GM06990 (cell line): Measurements from ENCODE around the gene DOK4.

Experiments used
- DNase-seq: peaks from one replicate; pipeline ENCODE4 v3.0.0-alpha.2; 2011; ENCODE audit not compliant: insufficient read length; ENCODE audit errors: extremely low read depth
- H3K27me3 ChIP-seq: replicated peaks from 2 replicates; pipeline ENCODE4 v1.6.0; 2011; ENCODE audit warnings: low read length; ENCODE audit not compliant: control insufficient read depth, insufficient read depth
- H3K36me3 ChIP-seq: 2 replicates; pipeline ENCODE4 v1.5.1; 2011; ENCODE audit warnings: low read length; ENCODE audit not compliant: control insufficient read depth, insufficient read depth
- H3K4me3 ChIP-seq: replicated peaks from 2 replicates; pipeline ENCODE4 v1.5.1; 2011; ENCODE audit warnings: low read depth, mild to moderate bottlenecking, control low read depth, low read length
- TF ChIP-seq, protein P1 (sequence below): IDR thresholded peaks from 2 replicates; pipeline ENCODE4 v1.5.1; 2011; ENCODE audit warnings: low read length, control low read depth, mild to moderate bottlenecking, inconsistent platforms; ENCODE audit not compliant: insufficient read depth, poor library complexity, severe bottlenecking

The DOK4 gene

DNA sequence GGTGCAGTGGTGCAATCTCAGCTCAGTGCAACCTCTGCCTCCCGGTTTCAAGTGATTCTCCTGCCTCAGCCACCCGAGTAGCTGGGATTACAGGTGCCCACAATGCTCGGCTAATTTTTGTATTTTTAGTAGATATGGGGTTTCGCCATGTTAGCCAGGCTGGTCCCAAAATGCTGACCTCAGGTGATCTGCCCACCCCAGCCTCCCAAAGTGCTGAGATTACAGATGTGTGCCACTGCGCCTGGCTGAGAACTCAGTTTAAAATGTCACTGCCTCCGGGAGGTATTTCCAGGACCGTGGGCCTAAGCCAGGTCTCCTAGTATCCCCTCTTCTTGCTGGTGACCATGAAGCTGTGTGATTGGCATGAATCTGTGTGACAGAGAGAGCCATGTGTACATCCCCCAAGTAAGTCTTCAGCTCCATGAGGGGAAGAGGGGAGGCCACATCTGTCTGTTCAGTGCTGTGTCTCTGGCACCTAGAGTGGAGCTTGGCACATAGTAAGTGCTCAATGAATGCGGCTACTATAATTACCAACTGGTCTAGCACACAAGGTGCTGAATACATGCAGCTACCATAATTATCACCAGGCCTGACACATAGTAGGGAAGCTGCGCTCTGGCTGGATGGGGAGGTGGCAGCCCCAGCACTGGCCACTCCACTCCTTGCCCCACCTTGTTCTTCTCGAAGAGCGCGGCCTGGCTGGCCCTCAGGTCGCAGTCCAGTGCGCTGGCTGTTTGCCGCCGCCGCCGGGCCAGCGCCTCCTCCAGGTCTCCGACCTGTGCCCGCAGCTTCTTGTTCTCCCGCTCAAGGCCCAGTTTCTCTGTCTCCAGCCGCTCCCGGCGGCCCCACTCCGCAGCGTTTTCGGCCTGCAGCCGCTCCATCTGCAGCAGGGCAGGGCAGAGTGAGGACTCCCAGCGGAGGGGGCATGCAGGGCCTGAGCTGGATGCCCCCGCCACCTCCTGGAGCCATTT is 31.4 kb upstream of the DOK4 start:
- Histone ChIP-seq H3K4me3 (no peak overlapping the region), H3K36me3 (peaks cover 18% of the 10 kb centered on the region), H3K27me3 (no peaks in the 10 kb centered on the region)
- DNase-seq, result no peak
- TF ChIP-seq, protein P1, sequence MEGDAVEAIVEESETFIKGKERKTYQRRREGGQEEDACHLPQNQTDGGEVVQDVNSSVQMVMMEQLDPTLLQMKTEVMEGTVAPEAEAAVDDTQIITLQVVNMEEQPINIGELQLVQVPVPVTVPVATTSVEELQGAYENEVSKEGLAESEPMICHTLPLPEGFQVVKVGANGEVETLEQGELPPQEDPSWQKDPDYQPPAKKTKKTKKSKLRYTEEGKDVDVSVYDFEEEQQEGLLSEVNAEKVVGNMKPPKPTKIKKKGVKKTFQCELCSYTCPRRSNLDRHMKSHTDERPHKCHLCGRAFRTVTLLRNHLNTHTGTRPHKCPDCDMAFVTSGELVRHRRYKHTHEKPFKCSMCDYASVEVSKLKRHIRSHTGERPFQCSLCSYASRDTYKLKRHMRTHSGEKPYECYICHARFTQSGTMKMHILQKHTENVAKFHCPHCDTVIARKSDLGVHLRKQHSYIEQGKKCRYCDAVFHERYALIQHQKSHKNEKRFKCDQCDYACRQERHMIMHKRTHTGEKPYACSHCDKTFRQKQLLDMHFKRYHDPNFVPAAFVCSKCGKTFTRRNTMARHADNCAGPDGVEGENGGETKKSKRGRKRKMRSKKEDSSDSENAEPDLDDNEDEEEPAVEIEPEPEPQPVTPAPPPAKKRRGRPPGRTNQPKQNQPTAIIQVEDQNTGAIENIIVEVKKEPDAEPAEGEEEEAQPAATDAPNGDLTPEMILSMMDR, result no peak

DNA sequence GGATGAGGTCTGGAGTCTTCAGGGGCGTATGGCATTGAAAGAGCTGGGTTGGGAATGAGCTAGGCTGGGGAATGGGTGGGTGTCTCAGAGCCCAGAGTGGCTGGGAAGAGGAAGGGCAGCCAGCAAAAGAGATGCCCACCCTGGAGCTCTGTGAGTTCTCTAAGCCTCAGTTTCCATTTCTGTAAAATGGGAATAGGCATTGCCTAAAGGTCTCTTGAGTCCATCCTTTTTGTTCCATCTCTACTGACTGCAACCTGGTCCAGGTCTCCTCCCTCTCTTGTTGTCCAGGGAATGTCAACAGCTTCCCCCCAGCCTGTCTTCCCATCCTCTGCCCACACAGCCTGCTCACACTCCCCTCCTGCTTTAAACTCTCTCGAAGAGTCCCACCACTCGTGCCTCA is 30.5 kb upstream of the DOK4 start:
- no peaks in the 10 kb centered on the region for H3K27me3 ChIP-seq
- no peak overlapping the region for H3K4me3 ChIP-seq
- no peak for DNase-seq
- TF ChIP-seq, protein P1, result no peak
- peaks cover 18% of the 10 kb centered on the region for H3K36me3 ChIP-seq

GRCh38 chr16:57516176-57516725 is 30.0 kb upstream of the DOK4 start:
- Histone ChIP-seq H3K4me3 (no peak overlapping the region), H3K36me3 (peaks cover 18% of the 10 kb centered on the region), H3K27me3 (no peaks in the 10 kb centered on the region)
- no peak for DNase-seq
- TF ChIP-seq, protein P1, result no peak

DNA sequence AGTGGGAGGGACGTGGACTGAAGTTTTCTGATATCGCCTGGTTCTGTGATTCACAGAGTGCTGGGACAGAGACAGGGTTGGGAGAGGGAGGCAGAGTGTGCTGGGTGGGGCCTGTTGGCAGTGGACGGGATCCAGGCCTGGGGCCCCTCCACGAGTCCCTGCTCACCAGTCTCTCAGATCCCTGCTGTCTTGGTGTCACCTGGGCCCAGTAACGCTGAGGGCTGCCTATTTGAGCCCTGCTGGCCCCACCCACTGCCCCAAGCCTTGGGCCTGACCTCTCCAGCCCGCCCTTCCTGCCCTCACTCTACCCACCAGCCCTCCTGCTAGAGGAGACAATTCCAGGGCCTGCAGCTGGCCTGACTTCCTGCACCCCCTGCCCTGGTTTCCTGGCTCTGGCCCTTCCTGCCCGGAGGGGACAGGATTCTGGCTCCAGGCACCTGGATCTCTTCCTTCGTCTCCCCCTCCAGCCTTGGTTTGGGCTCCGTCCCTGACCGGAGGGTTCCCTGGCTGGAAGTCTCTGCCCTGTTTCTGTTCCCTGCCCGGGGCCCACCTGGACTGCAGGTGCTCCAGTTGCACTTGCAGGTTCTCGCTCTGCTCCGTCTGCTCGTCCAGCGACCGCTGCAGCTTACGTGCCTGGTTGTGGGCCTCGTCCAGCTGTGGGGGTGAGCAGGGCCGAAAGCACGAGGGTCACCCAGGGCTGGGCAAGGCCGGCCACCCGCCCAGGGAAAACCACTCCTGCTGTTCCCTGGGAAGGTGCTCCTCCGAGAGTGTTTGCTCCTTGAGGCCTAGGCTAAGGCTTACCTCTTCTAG is 28.7 kb upstream of the DOK4 start:
- H3K27me3 ChIP-seq, result no peaks in the 10 kb centered on the region
- peaks cover 18% of the 10 kb centered on the region for H3K36me3 ChIP-seq
- no peak for DNase-seq
- no peak overlapping the region for H3K4me3 ChIP-seq
- TF ChIP-seq, protein P1, result no peak

- H3K27me3 ChIP-seq, result no peaks in the 10 kb centered on the region
- no peak overlapping the region for H3K4me3 ChIP-seq
- H3K36me3 ChIP-seq, result peaks cover 18% of the 10 kb centered on the region
- DNase-seq, result no peak
- TF ChIP-seq, protein P1, result no peak
These were observed 28.1 kb upstream of the DOK4 start for GRCh38 chr16:57514371-57514770.
